ENCODE data around the gene C3AR1. TPM values are rescaled to one million over a fixed set of nuclear protein-coding genes. Genes with fewer than 3 reads are reported as not detected.

The C3AR1 gene
- total and polyA plus RNA-seq, 2 of the 13 experiments (the other 11 are each of a cell fraction or from before 2014, with no cell fraction given): not detected

DNA sequence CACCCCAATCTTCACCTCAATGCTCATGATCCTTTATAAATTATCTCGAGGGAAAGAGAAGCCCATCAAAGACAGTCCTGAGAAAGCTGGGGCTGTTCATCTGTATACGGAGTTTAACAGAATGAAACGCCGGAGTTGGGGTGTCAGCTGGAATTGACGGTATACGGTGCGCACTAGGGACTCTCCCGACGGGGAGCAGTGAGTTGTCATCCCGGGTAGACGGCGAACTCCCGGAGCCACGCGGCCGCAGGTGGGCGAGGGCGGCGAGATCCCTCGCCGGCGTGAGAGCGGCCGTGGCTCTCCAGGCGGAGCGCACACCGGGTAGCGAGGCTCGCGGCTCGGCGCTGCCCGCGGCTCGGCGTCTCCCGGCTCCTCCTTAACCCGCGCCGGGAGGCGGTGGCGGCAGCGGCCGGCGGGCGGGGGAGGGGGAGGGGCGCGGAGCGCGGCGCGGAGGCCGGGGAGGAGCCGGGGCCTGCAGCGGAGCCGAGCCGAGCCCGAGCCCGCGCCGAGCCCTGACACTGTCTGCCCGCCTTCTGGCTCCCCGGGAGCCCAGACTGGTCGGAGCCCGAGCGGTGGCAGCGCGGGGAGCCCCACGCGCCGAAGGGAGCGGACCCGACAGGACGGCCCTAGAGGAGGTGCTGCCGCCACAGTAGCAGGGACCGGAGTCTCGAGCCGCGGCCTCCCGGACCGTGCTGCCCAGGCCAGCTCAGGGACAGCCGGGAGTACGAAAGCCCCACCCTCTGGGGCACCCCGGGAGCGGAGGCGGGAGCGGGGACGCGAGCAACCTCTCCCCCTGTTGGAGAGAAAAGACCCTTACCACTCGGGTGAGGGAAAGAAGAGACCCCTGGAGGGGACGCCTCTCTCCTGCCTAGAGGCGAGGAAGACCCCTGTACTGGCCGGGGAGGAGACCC, 33.7 kb downstream of the C3AR1 start, which contains the start of gene FOXJ2 (continued):
- peak; percentile 65; the same call in 1 of the 2 replicates for TF ChIP-seq ZNF770 (CRISPR knock-in tag; IDR thresholded peaks at IDR 0.05)
- TF ChIP-seq SOX6 (IDR thresholded peaks at IDR 0.05): no peak
- peak; percentile 33 for TF ChIP-seq SOX6 (CRISPR knock-in tag; IDR thresholded peaks at IDR 0.05)
- no peak for TF ChIP-seq MIER2 (CRISPR knock-in tag; IDR thresholded peaks at IDR 0.05)
- TF ChIP-seq ZNF232 (CRISPR knock-in tag; IDR thresholded peaks at IDR 0.05; ENCODE audit: borderline replicate concordance): 0 out of 2 replicates have a peak, but pooled peaks have one; percentile 15
- 0 out of 2 replicates have a peak, but pooled peaks have one; percentile 39 for TF ChIP-seq ZFP37 (CRISPR knock-in tag; IDR thresholded peaks at IDR 0.05; ENCODE audit: borderline replicate concordance)
- TF ChIP-seq CENPT (CRISPR knock-in tag; IDR thresholded peaks at IDR 0.05; ENCODE audit: low read depth): 0 out of 2 replicates have a peak, but pooled peaks have one; percentile 29
- TF ChIP-seq CTCF (CRISPR knock-in tag; IDR thresholded peaks at IDR 0.05): no peak; the same call in 1 of the 2 replicates
- no peak for TF ChIP-seq HMGXB3 (CRISPR knock-in tag; IDR thresholded peaks at IDR 0.05; ENCODE audit: borderline replicate concordance)
- TF ChIP-seq NFE2L1 (CRISPR knock-in tag; IDR thresholded peaks at IDR 0.05; ENCODE audit: borderline replicate concordance): no peak
- TF ChIP-seq ZSCAN22 (CRISPR knock-in tag; IDR thresholded peaks at IDR 0.05): no peak
- no peak for TF ChIP-seq IKZF1 (IDR thresholded peaks at IDR 0.05)
- 0 out of 2 replicates have a peak, but pooled peaks have one; percentile 66 for TF ChIP-seq TMF1 (CRISPR knock-in tag; IDR thresholded peaks at IDR 0.05; ENCODE audit: low read depth)
- TF ChIP-seq FOSL2 (CRISPR knock-in tag; IDR thresholded peaks at IDR 0.05): peak; percentile 7; the same call in 1 of the 2 replicates
- no peak for TF ChIP-seq ZNF557 (CRISPR knock-in tag; IDR thresholded peaks at IDR 0.05)
- TF ChIP-seq ZNF350 (CRISPR knock-in tag; IDR thresholded peaks at IDR 0.05; ENCODE audit: borderline replicate concordance, low read depth): no peak; the same call in 1 of the 2 replicates
- TF ChIP-seq TAF15 (IDR thresholded peaks at IDR 0.05; ENCODE audit: low read depth, low read length, poor library complexity, severe bottlenecking): peak; percentile 64
- TF ChIP-seq NRL (CRISPR knock-in tag; IDR thresholded peaks at IDR 0.05; ENCODE audit: borderline replicate concordance): peak; percentile 35; the same call in 1 of the 2 replicates
- TF ChIP-seq KMT2A (CRISPR knock-in tag; IDR thresholded peaks at IDR 0.05): peak; percentile 66; the same call in 1 of the 2 replicates
- TF ChIP-seq ZNF446 (CRISPR knock-in tag; IDR thresholded peaks at IDR 0.05): peak; percentile 50; the same call in 1 of the 2 replicates
- no peak for TF ChIP-seq TRIM24 (CRISPR knock-in tag; IDR thresholded peaks at IDR 0.05)

Data from HepG2 (cell line).